BJ (cell line): Measurements from ENCODE around the gene HCAR1. TPM values are rescaled to one million over a fixed set of nuclear protein-coding genes. Genes with fewer than 3 reads are reported as not detected.

Experiments
- CTCF ChIA-PET: fragments of 350-600 bp; formaldehyde crosslinking; extraction: SDS; loops from one replicate; lab custom pipeline; 2021; ENCODE audit warnings: antibody characterized with exemption, inconsistent platforms; lab: Yijun Ruan, JAX
- POLR2A ChIA-PET: fragments of 300-600 bp; sonication (Branson Sonifier 250); formaldehyde crosslinking; extraction: SDS; loops from one replicate; lab custom pipeline; 2021; ENCODE audit warnings: antibody characterized with exemption; lab: Charles Lee
- DNase-seq: peaks from one replicate; pipeline ENCODE4 v3.0.0-alpha.2; 2011; ENCODE audit warnings: low read depth
- H3K27me3 ChIP-seq: 2 replicates; pipeline ENCODE4 v1.6.0; 2011; ENCODE audit warnings: low read length; ENCODE audit not compliant: control insufficient read depth, insufficient read depth
- H3K36me3 ChIP-seq: 2 replicates; pipeline ENCODE4 v1.5.1; 2011; ENCODE audit warnings: low read length; ENCODE audit not compliant: control insufficient read depth, insufficient read depth
- H3K4me3 ChIP-seq: 2 replicates; pipeline ENCODE4 v1.5.1; 2011; ENCODE audit warnings: low read depth, mild to moderate bottlenecking, control low read depth, low read length
- CTCF ChIP-seq: IDR thresholded peaks from 2 replicates; pipeline ENCODE4 v1.5.1; 2011; ENCODE audit warnings: low read depth, mild to moderate bottlenecking, control low read depth, inconsistent platforms, low read length, moderate library complexity; ENCODE audit not compliant: insufficient read depth
- polyA plus RNA-seq: library from polyadenylated mRNA; depleted of rRNA; stranded (reverse); fragments of >200 nt; gene quantifications from 2 replicates; pipeline ENCODE4 v1.2.3, GENCODE V29; 2011

Gene HCAR1
- polyA plus RNA-seq, 1 experiment: not detected

GRCh38 chr12:122729583-122730214, 945 bp downstream of the HCAR1 start:
- no peak overlapping the region for H3K4me3 ChIP-seq
- TF ChIP-seq CTCF: no peak
- no peaks in the 10 kb centered on the region for H3K36me3 ChIP-seq
- ChIA-PET POLR2A (no interaction called here), CTCF (no interaction called here)
- DNase-seq: no peak
- H3K27me3 ChIP-seq: peaks cover 3% of the 10 kb centered on the region; the same call in 1 of the 2 replicates

- Histone ChIP-seq H3K27me3 (no peaks in the 10 kb centered on the region), H3K36me3 (no peaks in the 10 kb centered on the region), H3K4me3 (no peak overlapping the region)
- DNase-seq: no peak
- ChIA-PET POLR2A (no interaction called here), CTCF (interaction anchor here (0.6 to 1.0 kb wide), 2 partner anchors 10 to 159 kb away, joined by 3 read pairs; no protein-coding TSS in a partner anchor)
- no peak for TF ChIP-seq CTCF
Measured at GRCh38 chr12:122726080-122726558, 4.5 kb downstream of the HCAR1 start.

GRCh38 chr12:122725452-122726079, 5.1 kb downstream of the HCAR1 start:
- H3K4me3 ChIP-seq: no peak overlapping the region
- POLR2A ChIA-PET: no interaction called here
- no peak for TF ChIP-seq CTCF
- CTCF ChIA-PET: interaction anchor here (0.6 to 1.6 kb wide), 3 partner anchors 10 to 159 kb away, joined by 3 read pairs; no protein-coding TSS in a partner anchor
- no peak for DNase-seq
- H3K36me3 ChIP-seq: no peaks in the 10 kb centered on the region
- H3K27me3 ChIP-seq: no peaks in the 10 kb centered on the region

GRCh38 chr12:122724641-122725243, 5.9 kb downstream of the HCAR1 start:
- no peak for DNase-seq
- ChIA-PET CTCF (interaction anchor here (1.0 to 1.6 kb wide), 2 partner anchors 11 to 29 kb away, joined by 3 read pairs; no protein-coding TSS in a partner anchor), POLR2A (no interaction called here)
- Histone ChIP-seq H3K36me3 (no peaks in the 10 kb centered on the region), H3K27me3 (no peaks in the 10 kb centered on the region), H3K4me3 (no peak overlapping the region)
- TF ChIP-seq CTCF: no peak

GRCh38 chr12:122722387-122722786, 8.3 kb downstream of the HCAR1 start:
- POLR2A ChIA-PET: no interaction called here

More at GRCh38 chr12:122722387-122722786, 8.3 kb downstream of the HCAR1 start:
- Histone ChIP-seq H3K36me3 (no peaks in the 10 kb centered on the region), H3K4me3 (no peak overlapping the region), H3K27me3 (no peaks in the 10 kb centered on the region)
- DNase-seq: no peak
- CTCF ChIA-PET: interaction anchor here (1.1 kb wide), 1 partner anchor 85 kb away, joined by 4 read pairs; no protein-coding TSS in a partner anchor
- no peak for TF ChIP-seq CTCF
